ENCODE results near the gene ZBTB20.

The ZBTB20 gene

GRCh38 chr3:114626751-114627150 is 520.3 kb downstream of the ZBTB20 start:
- TF ChIP-seq CTCF (conservative IDR thresholded peaks at IDR 0.05; ENCODE audit: low read depth) = no peak
- ChIA-PET POLR2A (ENCODE audit: low non-redundant PET) (no interaction called here), CTCF (no interaction called here)
- no peak for DNase-seq (ENCODE audit: low spot score)
- no peak overlapping the region for H3K27ac ChIP-seq

- POLR2A ChIA-PET (ENCODE audit: low non-redundant PET) = no interaction called here
- CTCF ChIA-PET = no interaction called here
- H3K27ac ChIP-seq = no peak overlapping the region
- no peak for TF ChIP-seq CTCF (conservative IDR thresholded peaks at IDR 0.05; ENCODE audit: low read depth)
- DNase-seq (ENCODE audit: low spot score) = peak; percentile 60
Observed at GRCh38 chr3:114624571-114625181, 522.4 kb downstream of the ZBTB20 start.

- POLR2A ChIA-PET (ENCODE audit: low non-redundant PET) = no interaction called here
- no peak for DNase-seq (ENCODE audit: low spot score)
- CTCF ChIA-PET = no interaction called here
- H3K27ac ChIP-seq = no peak overlapping the region
- no peak for TF ChIP-seq CTCF (conservative IDR thresholded peaks at IDR 0.05; ENCODE audit: low read depth)
Observed at GRCh38 chr3:114624047-114624445, 523.0 kb downstream of the ZBTB20 start.

- no peak for TF ChIP-seq CTCF (conservative IDR thresholded peaks at IDR 0.05; ENCODE audit: low read depth)
- ChIA-PET POLR2A (ENCODE audit: low non-redundant PET) (no interaction called here), CTCF (no interaction called here)
- DNase-seq (ENCODE audit: low spot score) = no peak
- no peak overlapping the region for H3K27ac ChIP-seq
Observed at GRCh38 chr3:114623420-114624046, 523.6 kb downstream of the ZBTB20 start.

- no peak for TF ChIP-seq CTCF (conservative IDR thresholded peaks at IDR 0.05; ENCODE audit: low read depth)
- POLR2A ChIA-PET (ENCODE audit: low non-redundant PET) = no interaction called here
- CTCF ChIA-PET = no interaction called here
- no peak overlapping the region for H3K27ac ChIP-seq
- no peak for DNase-seq (ENCODE audit: low spot score)
Observed at GRCh38 chr3:114622001-114622400, 525.1 kb downstream of the ZBTB20 start.

GRCh38 chr3:114619771-114620170 is 527.3 kb downstream of the ZBTB20 start:
- DNase-seq (ENCODE audit: low spot score) = peak; percentile 5
- CTCF ChIA-PET = no interaction called here
- POLR2A ChIA-PET (ENCODE audit: low non-redundant PET) = no interaction called here
- no peak for TF ChIP-seq CTCF (conservative IDR thresholded peaks at IDR 0.05; ENCODE audit: low read depth)
- no peak overlapping the region for H3K27ac ChIP-seq

Data from RWPE1 (cell line).